Measurements from ENCODE around the gene RNPS1. TPM values are rescaled to one million over a fixed set of nuclear protein-coding genes. Genes with fewer than 3 reads are reported as not detected.
A peak's percentile ranks its signal among the peaks of the same experiment; 100 is the strongest.

The RNPS1 gene
- total and polyA plus RNA-seq, 9 of the 15 experiments (the other 6 are each of a cell fraction or from before 2014, with no cell fraction given) = 44.9 to 338 (median 202) TPM

- intact Hi-C loops (cut with micrococcal nuclease) (no loop called here), in situ Hi-C loops (cut with MboI) (no loop called here)
- 92% methylated on average over 18 of the region's 28 CpGs for WGBS (ENCODE audit: insufficient coverage, low coverage, missing lambda C conversion rate)
- Histone ChIP-seq H3K4me3 (no peak overlapping the region), H3K9me1 (ENCODE audit: control insufficient read depth, insufficient read depth, low read length) (no peaks in the 10 kb centered on the region), H3K4me1 (replicated peaks in 1 of 2; ENCODE audit: control insufficient read depth in 2 of 2, insufficient read depth in 2 of 2, low read length in 2 of 2) (peaks cover 0 to 62% of the 10 kb centered on the region in 2 experiments; a peak in 2 of 5 replicates), H3K4me2 (ENCODE audit: insufficient read depth, low read length) (no peak overlapping the region), H2AFZ (ENCODE audit: low read depth, low read length) (no peak overlapping the region), H4K20me1 (replicated peaks; ENCODE audit: control insufficient read depth, insufficient read depth, low read length) (no peaks in the 10 kb centered on the region), H3K27me3 (ENCODE audit: control insufficient read depth in 2 of 2, insufficient read depth in 2 of 2, low read length in 2 of 2) (no peaks in the 10 kb centered on the region), H3K27ac (ENCODE audit: extremely low read depth, low read depth, low read length) (no peak overlapping the region), H3K9ac (ENCODE audit: insufficient read depth in 1 of 2, low read depth in 2 of 2, low read length in 2 of 2) (no peak overlapping the region), H3K36me3 (ENCODE audit: control insufficient read depth, insufficient read depth, low read length) (peaks cover 81% of the 10 kb centered on the region; the same call in 2 of the 3 replicates), H3K79me2 (ENCODE audit: control insufficient read depth, insufficient read depth, low read length) (peaks cover 6% of the 10 kb centered on the region; the same call in 2 of the 3 replicates), H3K9me3 (replicated peaks; ENCODE audit: control insufficient read depth, insufficient read depth, low read depth, low read length) (no peaks in the 10 kb centered on the region)
- FAIRE-seq = no peak
- CTCF ChIA-PET (ENCODE audit: low intra/inter-chr PET ratio) = no interaction called here
- POLR2A ChIA-PET = interaction anchor here (0.6 to 3.7 kb wide), 9 partner anchors 9 to 252 kb away, joined by 3 to 29 read pairs (median 3); partner anchors contain the start of genes E4F1 and NOXO1
- no TSS peak for BruUV-seq (replicated peaks)
- no peak for DNase-seq (ENCODE audit: extremely low read depth in 1 of 4, low spot score in 3 of 4)
- no peak for ATAC-seq
- TF ChIP-seq ZNF146 (CRISPR knock-in tag; IDR thresholded peaks at IDR 0.05; ENCODE audit: unreplicated experiment) (no peak), THAP7 (CRISPR knock-in tag; IDR thresholded peaks at IDR 0.05) (no peak), SETDB1 (IDR thresholded peaks at IDR 0.05; ENCODE audit: low read length) (no peak), SRSF3 (IDR thresholded peaks at IDR 0.05; ENCODE audit: insufficient read depth, low read length) (no peak), SUPT5H (IDR thresholded peaks at IDR 0.05) (0 out of 2 replicates have a peak, but pooled peaks have one; percentile 16), POLR2A (conservative IDR thresholded peaks at IDR 0.05) (peak; percentile 23; the same call in 1 of the 2 replicates), ZNF239 (CRISPR knock-in tag; IDR thresholded peaks at IDR 0.05) (no peak), CHD4 (IDR thresholded peaks at IDR 0.05; ENCODE audit: insufficient read depth, insufficient replicate concordance, low read depth, low read length, poor library complexity, severe bottlenecking) (no peak), PHB2 (IDR thresholded peaks at IDR 0.05; ENCODE audit: low read depth) (no peak), DMBX1 (CRISPR knock-in tag; IDR thresholded peaks at IDR 0.05; ENCODE audit: borderline replicate concordance) (no peak), RBFOX2 (IDR thresholded peaks at IDR 0.05; ENCODE audit: low read depth, low read length) (0 out of 2 replicates have a peak, but pooled peaks have one; percentile 25), ZBTB9 (CRISPR knock-in tag; IDR thresholded peaks at IDR 0.05) (no peak), PCBP1 (IDR thresholded peaks at IDR 0.05; ENCODE audit: low read depth, low read length, poor library complexity, severe bottlenecking) (peak; percentile 32), NELFE (IDR thresholded peaks at IDR 0.05; ENCODE audit: insufficient read depth, insufficient read length) (no peak), RBM22 (IDR thresholded peaks at IDR 0.05; ENCODE audit: low read depth, low read length, poor library complexity, severe bottlenecking) (peak; percentile 65), POLR2G (IDR thresholded peaks at IDR 0.05; ENCODE audit: low read depth, low read length) (peak; percentile 53), RCOR1 (IDR thresholded peaks at IDR 0.05; ENCODE audit: borderline replicate concordance in 1 of 2, low read depth in 2 of 2, low read length in 2 of 2) (no peak), FOXP1 (CRISPR knock-in tag; IDR thresholded peaks at IDR 0.05) (no peak), SAFB (IDR thresholded peaks at IDR 0.05; ENCODE audit: borderline replicate concordance, low read depth, low read length) (0 out of 2 replicates have a peak, but pooled peaks have one; percentile 23), CCNT2 (IDR thresholded peaks at IDR 0.05; ENCODE audit: borderline replicate concordance, extremely low read depth, insufficient read length, low read depth, low read length) (peak; percentile 9)
Observed at GRCh38 chr16:2233046-2233775, 34.7 kb downstream of the RNPS1 start.

Data from K562 (cell line).